ENCODE data around the gene GPRC5A.

DNA sequence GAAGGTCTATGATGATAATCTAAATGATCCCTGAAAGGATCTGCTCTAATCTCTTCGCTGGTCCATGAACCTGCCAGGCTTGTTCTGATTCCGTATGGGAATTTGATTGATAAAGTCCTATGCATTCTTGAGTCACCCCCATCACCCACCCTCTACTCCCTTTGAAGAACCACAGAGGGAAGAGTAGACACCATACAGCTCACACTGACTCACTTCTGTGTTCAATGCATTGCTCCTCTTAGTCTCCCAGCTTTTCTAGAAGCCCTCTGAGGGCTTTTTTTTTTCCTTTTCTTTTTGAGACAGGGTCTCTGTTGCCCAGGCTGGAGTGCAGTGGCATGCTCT is 18.5 kb upstream of the GPRC5A start:
- TF ChIP-seq, protein P1, sequence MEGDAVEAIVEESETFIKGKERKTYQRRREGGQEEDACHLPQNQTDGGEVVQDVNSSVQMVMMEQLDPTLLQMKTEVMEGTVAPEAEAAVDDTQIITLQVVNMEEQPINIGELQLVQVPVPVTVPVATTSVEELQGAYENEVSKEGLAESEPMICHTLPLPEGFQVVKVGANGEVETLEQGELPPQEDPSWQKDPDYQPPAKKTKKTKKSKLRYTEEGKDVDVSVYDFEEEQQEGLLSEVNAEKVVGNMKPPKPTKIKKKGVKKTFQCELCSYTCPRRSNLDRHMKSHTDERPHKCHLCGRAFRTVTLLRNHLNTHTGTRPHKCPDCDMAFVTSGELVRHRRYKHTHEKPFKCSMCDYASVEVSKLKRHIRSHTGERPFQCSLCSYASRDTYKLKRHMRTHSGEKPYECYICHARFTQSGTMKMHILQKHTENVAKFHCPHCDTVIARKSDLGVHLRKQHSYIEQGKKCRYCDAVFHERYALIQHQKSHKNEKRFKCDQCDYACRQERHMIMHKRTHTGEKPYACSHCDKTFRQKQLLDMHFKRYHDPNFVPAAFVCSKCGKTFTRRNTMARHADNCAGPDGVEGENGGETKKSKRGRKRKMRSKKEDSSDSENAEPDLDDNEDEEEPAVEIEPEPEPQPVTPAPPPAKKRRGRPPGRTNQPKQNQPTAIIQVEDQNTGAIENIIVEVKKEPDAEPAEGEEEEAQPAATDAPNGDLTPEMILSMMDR (IDR thresholded peaks at IDR 0.05): no peak
- TF ChIP-seq POLR2A (IDR thresholded peaks at IDR 0.05): no peak

All from upper lobe of left lung (tissue), 4 donors.